ENCODE measurements around the gene SEMA6A.

DNA sequence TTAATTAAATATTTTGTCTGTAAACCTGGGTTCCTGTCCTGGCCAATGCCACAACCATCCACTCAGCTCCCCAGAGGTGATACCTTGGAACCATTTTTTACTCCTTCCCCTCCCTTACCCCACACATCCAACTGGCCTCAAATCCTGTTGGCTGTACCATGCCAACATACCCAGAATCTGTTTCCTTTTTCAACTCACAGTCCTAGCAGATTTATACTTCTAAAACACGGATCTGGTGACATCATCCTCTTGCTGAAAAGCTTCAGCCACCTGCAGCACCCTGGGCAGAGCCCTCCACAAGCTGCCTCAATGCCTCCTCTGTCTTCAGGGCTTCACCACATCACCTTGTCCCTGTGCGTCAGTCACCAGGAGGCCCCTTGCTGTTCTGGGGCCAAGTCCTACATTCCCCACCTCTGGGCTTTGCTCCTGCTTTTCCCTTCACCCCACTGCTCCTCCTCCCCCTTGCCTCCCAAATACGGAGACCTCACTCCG is 14.9 kb downstream of the SEMA6A start:
- no peak for TF ChIP-seq ZNF274 (IDR thresholded peaks at IDR 0.05; ENCODE audit: low read depth, low read length)
- no peak for TF ChIP-seq YY1 (IDR thresholded peaks at IDR 0.05; ENCODE audit: insufficient read depth, insufficient read length)
- TF ChIP-seq SUZ12 (IDR thresholded peaks at IDR 0.05; ENCODE audit: extremely low read depth, insufficient read depth, insufficient read length): no peak
